ENCODE measurements around the gene SLC2A9.
"Not testable (repeated sequence)": the region's sequence is repeated elsewhere in the genome, so short reads cannot be mapped to it uniquely, and the experiment has no call there.

SLC2A9 gene

GRCh38 chr4:9847968-9848748 lies 173.1 kb downstream of the SLC2A9 start:
- no peak overlapping the region for H3K4me3 ChIP-seq (ENCODE audit: low read depth, low read length)

- no peak overlapping the region for H3K4me3 ChIP-seq (ENCODE audit: low read depth, low read length)
Measured at GRCh38 chr4:9845791-9846493, 175.4 kb downstream of the SLC2A9 start.

DNA sequence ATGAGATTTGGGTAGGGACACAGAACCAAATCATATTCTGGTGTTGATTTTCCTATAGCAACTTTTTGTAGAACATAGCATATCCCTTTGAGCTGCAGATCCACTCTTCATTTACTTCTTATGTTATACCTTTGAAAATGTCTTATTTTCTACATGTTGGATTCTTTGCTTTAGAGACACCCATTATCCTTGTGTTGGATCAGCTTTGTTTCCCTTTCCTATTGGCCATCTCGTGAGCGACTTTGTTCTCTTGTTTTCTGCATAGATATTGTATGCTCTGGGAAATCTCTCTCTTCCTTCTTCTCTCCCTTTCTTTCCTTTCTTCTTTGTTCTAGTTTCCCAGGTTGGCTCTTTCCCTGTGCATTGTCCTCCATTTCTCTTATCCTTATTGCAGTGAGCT lies 180.2 kb downstream of the SLC2A9 start:
- no peak overlapping the region for H3K4me3 ChIP-seq (ENCODE audit: low read depth, low read length)

GRCh38 chr4:9835430-9835829 lies 185.9 kb downstream of the SLC2A9 start:
- no peak overlapping the region for H3K4me3 ChIP-seq (ENCODE audit: low read depth, low read length)

DNA sequence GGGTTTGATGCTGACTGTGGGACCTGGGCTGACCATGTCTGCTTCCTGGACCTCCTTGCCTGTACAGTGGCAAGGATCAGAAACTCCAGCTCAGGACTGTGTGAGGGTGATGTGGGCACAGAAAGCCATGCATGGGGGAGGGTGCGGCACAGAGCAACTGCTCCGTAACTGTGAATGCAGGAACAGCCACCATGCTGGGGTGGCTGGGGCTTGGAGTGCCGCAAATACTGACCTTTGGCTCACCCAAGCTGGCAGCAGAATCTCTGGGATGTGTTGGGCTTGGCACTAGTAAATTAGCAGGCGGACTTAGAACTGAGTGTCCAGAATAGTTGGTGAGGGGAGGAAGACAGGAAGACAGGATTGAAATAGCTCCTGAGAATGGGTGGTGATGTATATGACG lies 187.9 kb downstream of the SLC2A9 start:
- H3K4me3 ChIP-seq (ENCODE audit: low read depth, low read length) = no peak overlapping the region

- no peak overlapping the region for H3K4me3 ChIP-seq (ENCODE audit: low read depth, low read length)
Measured at GRCh38 chr4:9832640-9833039, 188.7 kb downstream of the SLC2A9 start.

DNA sequence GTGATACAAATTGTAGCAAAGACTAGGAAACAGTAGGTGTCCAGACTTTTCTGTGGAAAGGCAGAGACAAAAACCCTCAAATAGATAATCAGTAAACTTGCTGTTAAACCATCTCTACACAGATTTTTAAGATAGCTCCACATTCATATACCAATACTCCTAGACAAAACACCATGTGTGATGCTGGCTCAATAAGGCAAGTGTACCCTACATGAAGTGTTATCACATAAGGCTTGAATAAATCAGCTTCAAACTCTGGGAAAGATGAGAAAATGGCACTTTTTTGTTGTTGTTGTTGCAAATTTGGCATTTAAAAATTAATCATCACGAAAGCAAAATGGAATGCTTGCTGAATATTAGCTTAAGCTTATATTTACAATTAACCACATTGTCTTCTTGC lies 194.7 kb downstream of the SLC2A9 start:
- H3K4me3 ChIP-seq (ENCODE audit: low read depth, low read length) = no peak overlapping the region

DNA sequence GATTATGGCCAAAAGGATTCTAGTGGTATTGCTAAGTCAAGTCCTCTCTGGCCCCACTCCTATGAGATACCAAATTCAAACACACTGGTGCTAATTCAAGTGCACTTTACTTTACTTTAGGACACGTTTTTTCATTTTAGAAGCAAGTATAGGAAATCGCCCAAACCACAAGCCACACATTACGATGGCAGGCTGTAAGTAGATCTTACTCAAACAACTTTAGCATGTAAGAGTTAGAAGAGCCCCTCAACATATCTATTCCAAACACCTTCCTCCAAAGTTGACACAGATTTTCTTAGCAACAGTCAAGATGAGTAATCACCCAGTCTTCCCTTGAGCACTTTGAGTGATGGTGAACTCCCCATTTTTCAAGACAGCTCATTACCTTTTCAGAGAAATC lies 196.2 kb downstream of the SLC2A9 start:
- H3K4me3 ChIP-seq (ENCODE audit: low read depth, low read length) = no peak overlapping the region

DNA sequence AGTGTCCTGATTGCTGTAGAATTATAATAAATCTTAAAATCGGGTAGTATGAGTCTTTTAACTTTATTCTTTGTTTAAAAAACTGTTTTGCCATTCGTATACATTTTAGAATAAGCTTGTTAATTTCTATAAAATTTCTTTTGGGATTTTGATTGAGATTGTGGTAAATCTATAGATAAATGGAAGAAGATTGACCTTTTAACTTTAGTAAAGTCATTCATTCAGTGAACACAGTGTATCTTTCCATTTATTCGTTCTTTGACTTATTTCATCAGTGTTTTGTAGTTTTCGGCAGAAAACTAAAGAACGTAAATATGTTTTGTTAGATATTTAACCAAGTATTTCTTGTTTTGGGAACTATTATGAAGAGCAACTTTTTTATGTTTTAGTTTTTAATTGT lies 201.0 kb downstream of the SLC2A9 start:
- H3K4me3 ChIP-seq (ENCODE audit: low read depth, low read length) = no peak overlapping the region

GRCh38 chr4:9816285-9816684 lies 205.0 kb downstream of the SLC2A9 start:
- H3K4me3 ChIP-seq (ENCODE audit: low read depth, low read length) = no peak overlapping the region

GRCh38 chr4:9812501-9813340 lies 208.6 kb downstream of the SLC2A9 start:
- no peak overlapping the region for H3K4me3 ChIP-seq (ENCODE audit: low read depth, low read length)

- no peak overlapping the region for H3K4me3 ChIP-seq (ENCODE audit: low read depth, low read length)
Measured at GRCh38 chr4:9811806-9812205, 209.5 kb downstream of the SLC2A9 start.

GRCh38 chr4:9808077-9808476 lies 213.2 kb downstream of the SLC2A9 start:
- H3K4me3 ChIP-seq (ENCODE audit: low read depth, low read length) = no peak overlapping the region

GRCh38 chr4:9804918-9805317 lies 216.4 kb downstream of the SLC2A9 start:
- H3K4me3 ChIP-seq (ENCODE audit: low read depth, low read length) = no peak overlapping the region

- H3K4me3 ChIP-seq (ENCODE audit: low read depth, low read length) = no peak overlapping the region
Measured at GRCh38 chr4:9800848-9801247, 220.4 kb downstream of the SLC2A9 start.

- not testable (repeated sequence) for H3K4me3 ChIP-seq (ENCODE audit: low read depth, low read length)
Measured at GRCh38 chr4:9796641-9797040, 224.7 kb downstream of the SLC2A9 start.

DNA sequence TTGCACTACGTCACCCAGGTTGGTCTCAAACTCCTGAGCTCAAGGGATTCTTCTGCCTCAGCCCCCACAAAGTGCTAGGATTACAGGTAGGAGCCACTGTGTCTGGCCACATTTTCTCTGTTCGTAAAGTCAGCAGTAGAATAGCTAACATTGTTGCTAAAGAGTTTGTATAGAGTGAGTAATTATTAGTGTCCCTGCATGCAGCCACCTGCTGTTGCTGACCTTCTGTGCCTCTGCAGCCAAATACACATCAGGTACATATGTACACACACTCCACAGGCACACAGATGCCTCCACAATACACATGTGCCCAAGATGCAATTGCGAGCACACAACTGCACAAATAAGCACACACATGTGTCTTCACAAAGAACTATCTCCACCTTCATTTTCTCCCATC lies 228.9 kb downstream of the SLC2A9 start:
- no peak overlapping the region for H3K4me3 ChIP-seq (ENCODE audit: low read depth, low read length)

DNA sequence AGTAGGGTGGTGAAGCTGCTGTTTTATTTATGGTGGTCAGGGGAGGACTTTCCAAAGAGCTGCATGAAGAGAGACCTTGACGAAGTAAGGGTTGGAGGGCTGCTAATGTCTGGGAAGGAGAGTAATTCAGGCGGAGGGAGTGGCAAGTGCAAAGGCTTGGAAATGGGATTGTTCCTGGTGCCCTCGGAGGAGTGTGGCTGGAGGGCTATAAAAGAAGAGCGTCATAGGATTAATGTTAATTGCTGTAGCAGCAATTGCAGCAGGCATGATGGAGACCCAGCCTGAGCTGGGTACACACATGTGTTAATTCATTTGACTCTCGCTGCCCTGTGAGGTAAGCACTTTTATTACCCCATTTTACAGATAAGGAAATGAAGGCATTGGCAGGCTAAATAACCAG lies 235.4 kb downstream of the SLC2A9 start:
- H3K4me3 ChIP-seq (ENCODE audit: low read depth, low read length) = not testable (repeated sequence)

- no peak overlapping the region for H3K4me3 ChIP-seq (ENCODE audit: low read depth, low read length)
Measured at GRCh38 chr4:9782136-9782436, 239.2 kb downstream of the SLC2A9 start.

GRCh38 chr4:9781343-9782135 lies 239.8 kb downstream of the SLC2A9 start, which contains the start of gene DRD5:
DRD5 (plus strand) TSS chr4:9781634; CDS start chr4:9782030, 396 bp downstream.
- H3K4me3 ChIP-seq (ENCODE audit: low read depth, low read length) = peak within 1 kb of the TSS; percentile 8

All from iPS-11a (cell line).